H9 (cell line): ENCODE data around the gene ACAP1. TPM values are rescaled to one million over a fixed set of nuclear protein-coding genes. Genes with fewer than 3 reads are reported as not detected.

Source experiments
- DNase-seq: peaks from one replicate; pipeline ENCODE4 v3.0.0-alpha.2; 2017
- H2AFZ ChIP-seq: one replicate; pipeline ENCODE4 v1.6.1; 2013; ENCODE audit warnings: mild to moderate bottlenecking, low read length, control low read depth, moderate library complexity
- H2AK5ac ChIP-seq: 2 replicates; pipeline ENCODE4 v1.6.1; 2013; ENCODE audit warnings: low read length, control low read depth, mixed read lengths; ENCODE audit not compliant: insufficient read length
- H2BK120ac ChIP-seq: one replicate; pipeline ENCODE4 v1.6.1; 2013; ENCODE audit warnings: low read depth, mild to moderate bottlenecking, low read length, control low read depth, inconsistent platforms; ENCODE audit not compliant: poor library complexity, severe bottlenecking
- H2BK12ac ChIP-seq: 2 replicates; pipeline ENCODE4 v1.6.1; 2013; ENCODE audit warnings: low read length, control low read depth, mixed read lengths, low read depth; ENCODE audit not compliant: insufficient read length
- H2BK15ac ChIP-seq: 2 replicates; pipeline ENCODE4 v1.6.1; 2013; ENCODE audit warnings: low read depth, low read length, control low read depth
- H2BK20ac ChIP-seq: one replicate; pipeline ENCODE4 v1.6.1; 2013; ENCODE audit warnings: low read depth, mild to moderate bottlenecking, low read length, control low read depth, inconsistent platforms; ENCODE audit not compliant: poor library complexity, severe bottlenecking
- H2BK5ac ChIP-seq: 2 replicates; pipeline ENCODE4 v1.6.1; 2013; ENCODE audit warnings: low read length, control low read depth, mixed read lengths; ENCODE audit not compliant: insufficient read length
- H3K14ac ChIP-seq: 2 replicates; pipeline ENCODE4 v1.6.1; 2013; ENCODE audit warnings: low read length, control low read depth; ENCODE audit not compliant: insufficient read depth
- H3K18ac ChIP-seq: 2 replicates; pipeline ENCODE4 v1.6.1; 2013; ENCODE audit warnings: low read depth, mild to moderate bottlenecking, mixed read lengths, low read length, control low read depth; ENCODE audit not compliant: insufficient read length
- H3K23ac ChIP-seq: 2 replicates; pipeline ENCODE4 v1.6.1; 2013; ENCODE audit warnings: low read length, control low read depth, mixed read lengths, low read depth; ENCODE audit not compliant: insufficient read length
- H3K23me2 ChIP-seq: 2 replicates; pipeline ENCODE4 v1.6.1; 2013; ENCODE audit warnings: low read depth, mild to moderate bottlenecking, mixed read lengths, low read length, control low read depth; ENCODE audit not compliant: insufficient read length, poor library complexity, severe bottlenecking
- H3K27ac ChIP-seq: 2 replicates; pipeline ENCODE4 v1.5.1; 2013; ENCODE audit warnings: low read length, control low read depth, mixed read lengths, low read depth; ENCODE audit not compliant: insufficient read length
- H3K27me3 ChIP-seq: 2 replicates; pipeline ENCODE4 v1.6.1; 2013; ENCODE audit warnings: low read length, control low read depth, inconsistent platforms; ENCODE audit not compliant: insufficient read depth
- H3K4ac ChIP-seq: 2 replicates; pipeline ENCODE4 v1.6.1; 2013; ENCODE audit warnings: low read depth, mild to moderate bottlenecking, control low read depth, inconsistent platforms, low read length, moderate library complexity
- H3K4me1 ChIP-seq: 2 replicates; pipeline ENCODE4 v1.6.1; 2013; ENCODE audit warnings: low read length, control low read depth, inconsistent platforms; ENCODE audit not compliant: insufficient read depth
- H3K4me2 ChIP-seq: 2 replicates; pipeline ENCODE4 v1.6.1; 2013; ENCODE audit warnings: low read length, control low read depth, mixed read lengths; ENCODE audit not compliant: insufficient read length, insufficient read depth
- H3K56ac ChIP-seq: 2 replicates; pipeline ENCODE4 v1.6.1; 2013; ENCODE audit warnings: low read depth, mild to moderate bottlenecking, mixed read lengths, low read length, control low read depth; ENCODE audit not compliant: insufficient read length
- H3K79me1 ChIP-seq: 2 replicates; pipeline ENCODE4 v1.6.1; 2013; ENCODE audit warnings: low read depth, mild to moderate bottlenecking, moderate library complexity, low read length, control low read depth, inconsistent platforms; ENCODE audit not compliant: insufficient read depth, poor library complexity, severe bottlenecking
- H3K79me2 ChIP-seq: 2 replicates; pipeline ENCODE4 v1.6.1; 2013; ENCODE audit warnings: low read length, control low read depth, inconsistent platforms; ENCODE audit not compliant: insufficient read depth
- H3K9ac ChIP-seq: 2 replicates; pipeline ENCODE4 v1.6.1; 2013; ENCODE audit warnings: low read length, control low read depth, mixed read lengths; ENCODE audit not compliant: insufficient read length; ENCODE audit errors: extremely low read depth
- H3K9me3 ChIP-seq: one replicate; pipeline ENCODE4 v1.6.1; 2013; ENCODE audit warnings: low read depth, low read length, inconsistent platforms; ENCODE audit not compliant: control insufficient read depth
- H3T11ph ChIP-seq: one replicate; pipeline ENCODE4 v1.6.1; 2013; ENCODE audit warnings: mild to moderate bottlenecking, low read length, control low read depth, inconsistent platforms
- H4K20me1 ChIP-seq: one replicate; pipeline ENCODE4 v1.6.1; 2013; ENCODE audit not compliant: control insufficient read depth, insufficient read length, insufficient read depth
- H4K5ac ChIP-seq: 2 replicates; pipeline ENCODE4 v1.6.1; 2013; ENCODE audit warnings: low read depth, mild to moderate bottlenecking, mixed read lengths, low read length, control low read depth; ENCODE audit not compliant: insufficient read length
- H4K8ac ChIP-seq: replicated peaks from 2 replicates; pipeline ENCODE4 v1.6.1; 2013; ENCODE audit warnings: low read length, control low read depth, mixed read lengths, low read depth; ENCODE audit not compliant: insufficient read length
- H4K91ac ChIP-seq: 2 replicates; pipeline ENCODE4 v1.6.1; 2013; ENCODE audit warnings: low read depth, mild to moderate bottlenecking, moderate library complexity, mixed read lengths, low read length, control low read depth; ENCODE audit not compliant: insufficient read length
- H3K27ac Mint-ChIP-seq, 3 experiments: 2 replicates in 2 of 3; 3 replicates in 1 of 3; pipeline ENCODE4 v1.8.0; 2020 to 2021; ENCODE audit warnings: mixed read lengths in 3 of 3, mild to moderate bottlenecking in 1 of 3, moderate library complexity in 1 of 3
- H3K27me3 Mint-ChIP-seq: 2 replicates; pipeline ENCODE4 v1.8.0; 2021; ENCODE audit warnings: low read depth, mild to moderate bottlenecking, moderate library complexity, mixed read lengths
- H3K36me3 Mint-ChIP-seq, 3 experiments: 2 replicates in 2 of 3; 3 replicates in 1 of 3; pipeline ENCODE4 v1.8.0; 2020 to 2021; ENCODE audit warnings: low read depth in 3 of 3, mixed read lengths in 3 of 3; ENCODE audit not compliant: insufficient read depth in 1 of 3
- H3K4me1 Mint-ChIP-seq, 2 experiments: 2 replicates each; pipeline ENCODE4 v1.8.0; 2020; ENCODE audit warnings: mixed read lengths in 2 of 2
- H3K4me3 Mint-ChIP-seq, 2 experiments: 2 replicates in 1 of 2; 3 replicates in 1 of 2; pipeline ENCODE4 v1.8.0; 2020 to 2021; ENCODE audit warnings: mild to moderate bottlenecking in 2 of 2, mixed read lengths in 2 of 2, moderate library complexity in 1 of 2
- H3K9me3 Mint-ChIP-seq, 2 experiments: 2 replicates in 1 of 2; 3 replicates in 1 of 2; pipeline ENCODE4 v1.8.0; 2020; ENCODE audit warnings: mild to moderate bottlenecking in 2 of 2, mixed read lengths in 2 of 2, moderate library complexity in 1 of 2
- WGBS: extraction: QIAGEN DNeasy Blood & Tissue Kit; methylation state at CpG from one replicate; pipeline ENCODE4 v1.1.7; 2013; ENCODE audit warnings: missing lambda C conversion rate, low lambda C conversion rate, mixed read lengths; ENCODE audit not compliant: insufficient read length; ENCODE audit errors: extremely low coverage; 5-methylcytosine and 5-hydroxymethylcytosine counted together
- total RNA-seq: library from RNA; stranded (reverse); gene quantifications from 2 replicates; pipeline ENCODE4 v1.2.1, GENCODE V29; 2021
- TF ChIP-seq, protein P1 (sequence below): fragments of 200-600 bp; sonication (generic); conservative IDR thresholded peaks from 3 replicates; pipeline ENCODE4 v1.8.0; 2021; ENCODE audit warnings: antibody characterized with exemption, mild to moderate bottlenecking

ACAP1 gene
- total RNA-seq, 1 experiment from 2014 or later, result 18.2 TPM

DNA sequence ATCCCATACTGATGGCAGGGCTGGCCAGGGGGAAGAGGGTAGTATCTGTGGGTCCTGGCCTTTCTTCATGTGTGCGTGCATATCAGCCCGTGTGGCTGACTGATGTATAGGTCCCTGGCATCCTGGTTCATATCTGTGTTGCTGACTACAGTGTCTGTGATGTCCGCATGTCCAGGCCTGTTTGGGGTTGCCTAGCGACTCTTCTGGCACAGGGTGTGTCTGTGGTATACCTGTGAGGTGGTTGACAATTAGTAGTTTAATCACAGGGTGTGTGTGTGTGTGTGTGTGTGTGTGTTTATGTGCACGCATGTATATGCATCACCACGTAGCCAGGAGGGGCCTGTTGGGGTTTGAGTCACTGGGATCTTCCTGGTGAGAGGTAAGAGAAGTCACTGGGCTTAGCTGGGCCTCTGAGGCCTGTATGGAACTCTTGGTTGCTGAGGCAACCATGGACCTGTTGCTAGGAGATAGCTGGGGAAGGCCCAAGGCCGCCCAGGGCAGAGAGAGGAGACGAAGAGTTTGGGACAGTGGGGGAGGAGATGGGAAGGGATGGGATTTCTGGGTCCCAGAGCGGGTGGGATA lies 18.0 kb downstream of the ACAP1 start:
- H3K9me3 Mint-ChIP-seq, result no peaks in the 10 kb centered on the region
- no peak overlapping the region for H3T11ph ChIP-seq
- H3K56ac ChIP-seq, result no peak overlapping the region
- H3K27me3 Mint-ChIP-seq, result peaks cover 10% of the 10 kb centered on the region
- H3K27me3 ChIP-seq, result no peaks in the 10 kb centered on the region
- no peak overlapping the region for H3K23ac ChIP-seq
- H3K27ac Mint-ChIP-seq, result no peak overlapping the region; a peak in 1 of 7 replicates
- peak overlapping the region in 1 of 2 experiments; percentile 47; a peak in 2 of 5 replicates for H3K4me3 Mint-ChIP-seq
- H3K4me1 ChIP-seq, result 0 out of 2 replicates have a peak, but pooled peaks cover 2% of the 10 kb centered on the region
- no peak overlapping the region for H3K4me2 ChIP-seq
- no peak overlapping the region for H3K9ac ChIP-seq
- H3K4me1 Mint-ChIP-seq, result peaks cover 25 to 31% of the 10 kb centered on the region in 2 experiments
- H4K5ac ChIP-seq, result no peak overlapping the region
- no peaks in the 10 kb centered on the region for H3K36me3 Mint-ChIP-seq
- H3K23me2 ChIP-seq, result peaks cover 12% of the 10 kb centered on the region
- H3K14ac ChIP-seq, result no peak overlapping the region
- no peak overlapping the region for H2AK5ac ChIP-seq
- no peak overlapping the region for H2BK12ac ChIP-seq
- TF ChIP-seq, protein P1, sequence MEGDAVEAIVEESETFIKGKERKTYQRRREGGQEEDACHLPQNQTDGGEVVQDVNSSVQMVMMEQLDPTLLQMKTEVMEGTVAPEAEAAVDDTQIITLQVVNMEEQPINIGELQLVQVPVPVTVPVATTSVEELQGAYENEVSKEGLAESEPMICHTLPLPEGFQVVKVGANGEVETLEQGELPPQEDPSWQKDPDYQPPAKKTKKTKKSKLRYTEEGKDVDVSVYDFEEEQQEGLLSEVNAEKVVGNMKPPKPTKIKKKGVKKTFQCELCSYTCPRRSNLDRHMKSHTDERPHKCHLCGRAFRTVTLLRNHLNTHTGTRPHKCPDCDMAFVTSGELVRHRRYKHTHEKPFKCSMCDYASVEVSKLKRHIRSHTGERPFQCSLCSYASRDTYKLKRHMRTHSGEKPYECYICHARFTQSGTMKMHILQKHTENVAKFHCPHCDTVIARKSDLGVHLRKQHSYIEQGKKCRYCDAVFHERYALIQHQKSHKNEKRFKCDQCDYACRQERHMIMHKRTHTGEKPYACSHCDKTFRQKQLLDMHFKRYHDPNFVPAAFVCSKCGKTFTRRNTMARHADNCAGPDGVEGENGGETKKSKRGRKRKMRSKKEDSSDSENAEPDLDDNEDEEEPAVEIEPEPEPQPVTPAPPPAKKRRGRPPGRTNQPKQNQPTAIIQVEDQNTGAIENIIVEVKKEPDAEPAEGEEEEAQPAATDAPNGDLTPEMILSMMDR, result no peak
- no CpG with 5 or more reads among the region's 9 CpGs for WGBS
- H3K79me1 ChIP-seq, result no peaks in the 10 kb centered on the region
- no peak overlapping the region for H2BK120ac ChIP-seq
- H4K20me1 ChIP-seq, result no peaks in the 10 kb centered on the region
- no peak overlapping the region for H2AFZ ChIP-seq
- H3K79me2 ChIP-seq, result no peaks in the 10 kb centered on the region; the same call in 1 of the 2 replicates
- no peak for DNase-seq
- H3K4ac ChIP-seq, result no peak overlapping the region
- no peak overlapping the region for H4K91ac ChIP-seq
- no peak overlapping the region for H3K27ac ChIP-seq
- no peaks in the 10 kb centered on the region for H3K9me3 ChIP-seq
- H2BK5ac ChIP-seq, result no peak overlapping the region
- no peak overlapping the region for H4K8ac ChIP-seq
- no peak overlapping the region for H2BK20ac ChIP-seq
- no peak overlapping the region for H3K18ac ChIP-seq
- H2BK15ac ChIP-seq, result no peak overlapping the region
